IPS-NIHi11 (cell line): ENCODE data around the gene NCKAP5.
A peak's percentile ranks its signal among the peaks of the same experiment; 100 is the strongest.

Source experiments
- DNase-seq: peaks from one replicate; pipeline ENCODE4 v3.0.0; 2012; ENCODE audit warnings: mixed read lengths, low spot score

The NCKAP5 gene

DNA sequence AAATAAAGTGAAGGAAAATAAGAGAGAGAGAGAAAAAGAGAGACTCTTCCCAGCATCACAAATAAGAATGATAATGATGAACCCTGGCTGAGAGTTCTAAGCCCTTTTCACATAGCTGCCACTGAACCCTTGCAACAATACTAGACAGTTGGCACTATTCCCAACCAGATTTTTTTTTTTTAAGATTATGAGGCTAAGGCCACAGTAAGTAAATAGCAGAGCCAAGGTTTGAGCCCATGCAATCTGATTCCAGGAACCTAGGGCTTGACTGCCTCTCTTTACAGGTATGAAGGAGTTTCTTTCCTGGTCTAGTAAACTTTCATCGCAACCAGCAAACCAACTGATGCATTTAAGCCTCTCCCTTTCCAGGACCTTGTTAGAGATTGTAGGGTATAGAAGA, 424.6 kb downstream of the NCKAP5 start:
- DNase-seq, result no peak

DNA sequence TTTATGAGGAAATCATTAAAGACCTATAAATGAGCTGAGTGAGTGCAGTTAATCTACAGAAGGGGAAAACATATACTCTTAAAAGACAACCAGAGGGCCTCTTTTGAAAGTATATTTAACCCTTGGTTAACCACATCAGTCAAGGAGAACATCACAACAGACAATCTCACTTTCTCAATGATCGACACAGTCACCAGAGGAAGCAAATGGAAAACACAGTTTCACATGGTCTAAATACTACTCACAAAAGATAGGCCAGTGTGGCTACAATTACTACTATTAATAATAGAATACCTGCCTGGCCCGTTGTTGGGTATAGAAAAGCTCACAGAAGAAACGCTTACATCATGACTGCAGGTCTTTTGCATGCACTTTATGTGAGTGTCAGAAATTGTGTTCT, 426.2 kb downstream of the NCKAP5 start:
- DNase-seq, result no peak

DNA sequence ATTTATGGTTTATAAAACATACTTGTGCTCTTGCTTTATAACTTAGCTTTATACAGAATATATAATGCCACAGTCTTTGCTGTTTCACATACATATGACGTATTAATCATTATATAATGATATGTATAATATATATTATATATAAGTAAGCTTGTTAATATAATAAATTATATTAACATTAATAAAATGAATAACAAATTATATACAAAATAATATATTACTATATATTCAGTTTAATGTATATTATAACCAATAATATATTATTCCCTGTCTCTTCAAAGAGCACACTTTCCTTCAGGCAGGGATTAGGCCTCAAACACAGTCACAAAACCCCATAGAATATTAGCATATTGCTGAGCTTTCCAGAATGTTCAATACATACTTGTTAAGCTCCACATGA, 427.6 kb downstream of the NCKAP5 start:
- DNase-seq, result no peak

DNA sequence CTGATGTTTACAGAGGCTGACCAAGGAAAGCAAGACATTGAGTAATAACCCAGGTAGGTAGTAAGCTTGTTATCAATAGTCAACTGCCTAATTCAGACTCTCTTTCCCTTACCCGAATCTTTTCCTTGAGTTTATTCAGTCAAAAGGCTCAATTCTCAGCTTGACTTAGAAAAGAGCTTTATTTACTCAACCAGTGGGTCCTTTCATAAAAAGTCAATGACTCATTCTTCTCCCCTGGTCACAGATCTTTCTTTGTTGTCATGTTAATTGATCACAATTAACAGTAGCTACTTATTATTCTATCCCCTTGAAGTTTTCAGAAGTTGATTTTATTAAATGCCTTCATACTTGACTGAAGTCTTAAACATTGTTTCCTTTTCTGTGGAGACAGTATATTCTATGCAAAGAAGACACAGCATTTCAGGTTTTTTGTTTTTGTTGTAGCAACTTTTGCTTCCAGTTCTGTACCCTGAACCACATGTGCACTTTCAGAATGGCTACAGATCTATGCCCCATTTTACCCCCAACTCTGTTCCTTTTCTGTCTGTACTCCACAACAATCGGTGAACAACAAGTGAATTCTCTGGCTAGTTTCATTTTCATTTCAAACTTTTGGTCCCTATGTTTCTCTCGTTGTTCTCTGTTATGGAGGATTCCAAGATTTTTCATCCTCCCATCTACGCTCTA, 428.3 kb downstream of the NCKAP5 start:
- peak; percentile 38 for DNase-seq

DNA sequence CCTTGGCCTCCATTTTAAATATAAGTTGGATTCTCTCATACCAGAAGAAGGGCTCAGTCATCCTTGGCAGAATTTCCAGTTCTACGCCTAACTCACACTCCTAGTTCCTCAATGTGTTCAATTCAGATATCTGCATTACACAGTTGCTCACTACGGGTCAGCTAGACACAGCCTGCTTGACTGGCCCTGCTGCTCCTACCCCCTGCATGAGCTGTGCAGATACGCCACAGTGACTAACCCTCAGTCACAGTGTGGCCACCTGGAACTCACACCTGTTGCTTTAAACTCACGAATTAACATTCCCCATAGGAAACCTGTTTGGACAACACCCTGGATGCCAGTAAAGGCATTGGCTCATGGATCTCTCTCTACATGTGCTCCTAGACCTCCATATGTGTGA, 429.6 kb downstream of the NCKAP5 start:
- DNase-seq, result peak; percentile 15

DNA sequence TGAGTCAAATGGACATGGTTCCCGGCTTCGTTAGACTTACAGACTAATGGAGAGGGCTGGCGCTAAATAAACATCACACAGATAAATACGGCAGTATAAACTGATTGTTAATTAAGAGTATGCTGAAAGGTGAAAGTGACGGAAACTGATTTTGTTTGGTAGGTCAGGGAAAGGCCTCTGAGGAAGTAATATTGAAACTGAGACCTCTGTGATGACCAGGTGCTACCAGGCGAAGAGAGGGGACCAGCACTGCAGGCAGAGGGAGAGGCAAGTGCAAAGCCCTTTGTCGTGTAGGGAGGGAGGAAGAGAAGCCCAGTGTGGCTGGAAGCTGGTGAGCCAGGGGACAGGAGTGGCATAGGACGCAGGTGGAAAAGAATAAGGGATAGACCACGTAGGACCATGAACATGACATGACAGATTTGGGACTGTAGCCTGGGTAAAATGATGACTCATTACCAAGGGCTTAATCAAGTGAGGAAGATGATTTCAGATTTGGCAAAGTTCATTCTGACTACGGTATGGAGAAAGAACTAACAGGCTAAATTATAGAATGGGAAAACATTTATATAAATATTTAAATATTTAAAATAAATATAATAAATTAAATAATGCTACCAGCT, 433.1 kb downstream of the NCKAP5 start:
- no peak for DNase-seq

- DNase-seq, result no peak
Observed at GRCh38 chr2:133130548-133131246, 437.6 kb downstream of the NCKAP5 start.

- DNase-seq, result no peak
Observed at GRCh38 chr2:133124446-133124845, 443.8 kb downstream of the NCKAP5 start.

DNA sequence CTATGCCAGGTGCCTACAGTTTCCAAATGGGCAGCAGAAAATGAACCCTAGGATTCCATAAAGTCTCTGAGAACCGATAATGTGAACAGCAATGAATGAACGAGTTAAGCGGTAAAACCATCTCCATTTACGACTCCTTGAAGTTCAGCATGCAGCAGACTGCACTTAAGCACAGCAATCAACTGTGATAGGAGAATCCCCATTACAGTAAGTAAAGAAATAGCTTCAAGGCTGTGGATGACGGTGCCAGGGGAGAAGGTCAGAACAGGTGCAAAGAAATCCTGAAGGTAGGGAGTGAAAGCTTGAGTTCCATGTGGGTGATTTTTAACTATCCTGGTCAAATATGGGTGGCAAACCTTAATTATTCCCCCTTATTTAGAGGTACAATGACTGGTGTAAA, 444.4 kb downstream of the NCKAP5 start:
- DNase-seq, result no peak

DNA sequence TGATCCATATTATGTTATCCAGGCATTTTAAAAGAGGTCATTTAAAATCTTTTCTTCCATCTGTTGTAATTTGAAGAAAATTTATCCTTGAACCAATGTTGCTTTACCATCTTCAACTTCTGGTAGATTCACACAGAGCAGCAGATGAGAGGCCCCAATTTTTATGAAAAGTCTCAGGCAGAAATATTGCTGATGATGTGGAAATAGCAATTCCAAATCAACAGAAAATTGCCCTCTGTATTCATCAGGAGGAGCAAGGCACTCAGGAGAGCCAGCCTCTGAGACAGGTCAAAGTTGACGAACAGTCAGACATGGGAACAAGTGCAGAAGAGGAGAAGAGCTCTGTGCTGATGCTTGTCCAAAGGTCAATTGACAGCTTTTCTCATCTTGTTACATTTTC, 444.9 kb downstream of the NCKAP5 start:
- DNase-seq, result no peak

DNA sequence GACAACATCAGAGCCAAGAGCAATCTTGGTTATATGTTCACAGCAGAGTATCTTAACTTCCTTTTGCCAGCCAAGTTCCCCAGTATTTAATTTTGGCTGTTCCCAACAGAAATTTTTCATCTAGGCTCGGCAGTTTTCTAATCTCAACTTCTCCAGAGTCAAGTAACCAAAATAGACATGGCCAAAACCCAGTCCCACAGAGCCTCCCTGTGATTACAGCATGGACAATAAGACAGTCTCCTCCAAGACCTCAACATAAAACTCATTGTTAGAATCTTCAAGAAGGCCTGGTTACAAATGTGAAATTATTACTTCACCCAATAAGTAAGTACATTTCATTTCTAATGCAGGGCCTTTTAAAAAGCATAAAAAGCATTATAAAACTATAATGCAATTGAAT, 445.7 kb downstream of the NCKAP5 start:
- no peak for DNase-seq

DNA sequence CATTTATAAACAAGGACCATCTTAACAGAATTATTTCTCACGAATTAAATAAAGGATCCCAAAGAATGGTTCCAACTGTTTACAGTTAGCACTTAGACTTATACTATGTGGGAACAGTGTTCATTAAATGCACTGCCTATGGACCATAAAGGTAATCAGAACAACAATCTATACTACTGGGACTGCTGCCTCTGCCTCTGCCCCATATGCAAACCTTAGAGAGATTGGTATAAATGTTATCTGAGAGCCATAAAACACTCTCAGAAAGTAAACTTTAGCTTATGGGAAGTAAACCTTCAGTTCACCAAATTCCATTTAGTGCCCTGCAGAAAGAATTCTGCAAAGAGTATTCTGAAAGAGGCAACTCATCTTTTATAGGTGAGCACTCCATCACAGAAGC, 448.0 kb downstream of the NCKAP5 start:
- DNase-seq, result no peak

DNA sequence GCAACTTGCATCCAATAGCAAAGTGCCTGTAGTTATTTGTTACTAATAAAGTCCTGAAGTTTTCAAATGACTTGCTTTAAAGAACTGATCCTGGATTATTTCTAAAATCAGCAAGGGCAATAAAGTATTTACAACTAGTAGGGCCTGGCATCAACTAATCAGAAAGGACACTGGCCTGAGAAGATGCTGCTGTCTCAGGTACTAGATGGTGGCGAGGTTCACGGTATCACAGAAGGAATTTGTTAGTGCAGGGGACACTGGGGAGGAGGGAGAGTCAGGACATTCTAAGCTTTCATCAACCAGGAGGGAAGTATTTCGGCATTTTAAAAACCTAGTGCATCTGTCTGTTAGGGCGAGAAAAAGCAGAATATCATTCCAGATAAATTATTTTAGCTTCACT, 458.1 kb downstream of the NCKAP5 start:
- no peak for DNase-seq

GRCh38 chr2:133109772-133110171, 458.5 kb downstream of the NCKAP5 start:
- DNase-seq, result no peak

GRCh38 chr2:133107058-133107815, 461.0 kb downstream of the NCKAP5 start:
- DNase-seq, result no peak

GRCh38 chr2:133104871-133105270, 463.4 kb downstream of the NCKAP5 start:
- DNase-seq, result no peak

DNA sequence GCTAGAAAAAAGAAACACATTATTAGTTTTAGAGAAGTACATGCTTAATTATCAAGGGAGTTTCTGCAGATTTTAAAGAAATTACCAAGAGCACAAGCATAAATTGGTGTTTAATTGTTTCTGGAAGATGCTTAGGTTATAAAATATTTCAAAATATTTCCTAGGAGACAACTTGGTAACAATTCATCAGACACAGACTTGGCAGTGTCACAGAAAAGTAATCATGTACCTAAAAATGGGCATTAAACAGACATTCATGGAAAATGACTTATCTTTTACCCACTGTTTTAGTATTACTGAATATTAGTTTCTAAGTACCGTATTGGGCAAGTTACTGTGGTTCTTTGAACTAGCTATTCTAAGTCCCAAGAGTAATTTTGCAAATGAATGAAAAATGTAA, 469.5 kb downstream of the NCKAP5 start:
- no peak for DNase-seq

- no peak for DNase-seq
Observed at GRCh38 chr2:133097666-133098065, 470.6 kb downstream of the NCKAP5 start.

GRCh38 chr2:133092571-133092970, 475.7 kb downstream of the NCKAP5 start:
- no peak for DNase-seq

- no peak for DNase-seq
Observed at GRCh38 chr2:133090358-133090757, 477.9 kb downstream of the NCKAP5 start.

- DNase-seq, result no peak
Observed at GRCh38 chr2:133086176-133086575, 482.1 kb downstream of the NCKAP5 start.

DNA sequence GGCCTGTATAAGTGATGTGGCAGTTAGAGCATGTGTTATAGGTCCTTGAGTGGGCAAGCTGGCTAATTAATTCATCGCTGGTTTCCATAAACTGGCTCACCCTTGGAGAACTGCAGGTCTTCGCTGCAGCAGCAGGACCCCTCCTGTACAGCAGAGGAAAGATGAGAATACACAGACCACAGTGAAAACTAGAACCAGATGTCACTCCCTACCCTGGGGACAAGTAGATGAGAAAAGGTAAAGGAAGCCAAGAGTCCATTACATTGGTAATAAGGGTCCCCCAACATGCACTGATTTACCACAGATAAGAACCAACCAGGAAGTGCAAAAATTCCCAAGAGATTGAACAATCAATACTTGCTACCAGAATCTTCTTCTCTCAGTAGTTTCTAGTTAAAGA, 482.6 kb downstream of the NCKAP5 start:
- DNase-seq, result no peak

GRCh38 chr2:133082034-133082433, 486.2 kb downstream of the NCKAP5 start:
- DNase-seq, result no peak
